WTC11 (cell line): ENCODE data around the gene VEGFC. TPM values are rescaled to one million over a fixed set of nuclear protein-coding genes. Genes with fewer than 3 reads are reported as not detected.

Source experiments
- ATAC-seq: fragments of 200-7000 bp; cut with Tn5 transposase; 2 replicates; pipeline ENCODE4 v1.10.0; 2021; ENCODE audit warnings: mild to moderate bottlenecking, moderate library complexity
- CTCF ChIA-PET: fragments of 300-600 bp; sonication (Branson Sonifier 250); formaldehyde crosslinking; loops from one replicate; lab custom pipeline; 2021; ENCODE audit warnings: antibody characterized with exemption; lab: Charles Lee
- POLR2A ChIA-PET: fragments of 350-600 bp; sonication (Branson Sonifier 250); formaldehyde crosslinking; loops from one replicate; lab custom pipeline; 2021; ENCODE audit warnings: antibody characterized with exemption; lab: Charles Lee
- DNase-seq: peaks from one replicate; pipeline ENCODE4 v3.0.0; 2021; ENCODE audit warnings: low spot score
- H3K27ac Mint-ChIP-seq: 2 replicates; pipeline ENCODE4 v1.8.0; 2021; ENCODE audit warnings: mixed read lengths
- H3K27me3 Mint-ChIP-seq: 2 replicates; pipeline ENCODE4 v1.8.0; 2021; ENCODE audit warnings: low read depth, mild to moderate bottlenecking, moderate library complexity, mixed read lengths
- H3K36me3 Mint-ChIP-seq: 2 replicates; pipeline ENCODE4 v1.8.0; 2021; ENCODE audit warnings: mixed read lengths
- H3K4me1 Mint-ChIP-seq: 2 replicates; pipeline ENCODE4 v1.8.0; 2022; ENCODE audit warnings: mixed read lengths
- H3K4me3 Mint-ChIP-seq: 2 replicates; pipeline ENCODE4 v1.8.0; 2021; ENCODE audit warnings: mild to moderate bottlenecking, moderate library complexity, mixed read lengths
- H3K9me3 Mint-ChIP-seq: 2 replicates; pipeline ENCODE4 v1.8.0; 2021; ENCODE audit warnings: mixed read lengths
- AFF4 ChIP-seq: sonication (generic); formaldehyde crosslinking; IDR thresholded peaks from 2 replicates; pipeline ENCODE4 v1.8.1; 2023; ENCODE audit warnings: mild to moderate bottlenecking, missing genetic modification reagents, borderline replicate concordance
- ATF2 ChIP-seq: sonication (generic); formaldehyde crosslinking; IDR thresholded peaks from 2 replicates; pipeline ENCODE4 v1.8.1; 2022; ENCODE audit warnings: low read depth, missing genetic modification reagents, borderline replicate concordance
- CBFB ChIP-seq: sonication (generic); formaldehyde crosslinking; IDR thresholded peaks from 2 replicates; pipeline ENCODE4 v1.8.1; 2022; ENCODE audit warnings: mild to moderate bottlenecking, low read depth, missing genetic modification reagents
- ELF4 ChIP-seq: sonication (generic); formaldehyde crosslinking; IDR thresholded peaks from 2 replicates; pipeline ENCODE4 v1.8.1; 2022; ENCODE audit warnings: low read depth, mild to moderate bottlenecking, moderate library complexity, missing genetic modification reagents
- FOXJ3 ChIP-seq: sonication (generic); formaldehyde crosslinking; IDR thresholded peaks from 2 replicates; pipeline ENCODE4 v1.9.0; 2021; ENCODE audit warnings: missing genetic modification reagents, mild to moderate bottlenecking, borderline replicate concordance
- FOXP1 ChIP-seq: sonication (generic); formaldehyde crosslinking; IDR thresholded peaks from 2 replicates; pipeline ENCODE4 v1.8.0; 2022; ENCODE audit warnings: missing genetic modification reagents, mild to moderate bottlenecking, moderate library complexity, borderline replicate concordance
- GRHL2 ChIP-seq: fragments of 250-450 bp; sonication (Bioruptor Pico); IDR thresholded peaks from 2 replicates; pipeline ENCODE4 v1.8.0; 2022; ENCODE audit warnings: mild to moderate bottlenecking, moderate library complexity; ENCODE audit not compliant: insufficient replicate concordance, severe bottlenecking
- HMGXB4 ChIP-seq: sonication (generic); formaldehyde crosslinking; IDR thresholded peaks from 2 replicates; pipeline ENCODE4 v1.8.1; 2023; ENCODE audit warnings: mild to moderate bottlenecking, moderate library complexity, missing genetic modification reagents
- IRF2 ChIP-seq: sonication (generic); formaldehyde crosslinking; IDR thresholded peaks from 2 replicates; pipeline ENCODE4 v1.8.0; 2022; ENCODE audit warnings: low read depth, missing genetic modification reagents, borderline replicate concordance
- MXD4 ChIP-seq: fragments of 250-450 bp; sonication (Bioruptor Pico); IDR thresholded peaks from 2 replicates; pipeline ENCODE4 v1.8.0; 2021; ENCODE audit warnings: mild to moderate bottlenecking, moderate library complexity, borderline replicate concordance
- PRDM15 ChIP-seq: sonication (generic); formaldehyde crosslinking; IDR thresholded peaks from 2 replicates; pipeline ENCODE4 v1.8.0; 2022; ENCODE audit warnings: missing genetic modification reagents
- RORB ChIP-seq: fragments of 250-450 bp; sonication (Bioruptor Pico); IDR thresholded peaks from 2 replicates; pipeline ENCODE4 v1.9.0; 2021; ENCODE audit warnings: mild to moderate bottlenecking
- TCF7 ChIP-seq: sonication (generic); formaldehyde crosslinking; IDR thresholded peaks from 2 replicates; pipeline ENCODE4 v1.8.0; 2022; ENCODE audit warnings: mild to moderate bottlenecking, low read depth, missing genetic modification reagents, moderate library complexity
- ZNF281 ChIP-seq: sonication (generic); formaldehyde crosslinking; IDR thresholded peaks from 2 replicates; pipeline ENCODE4 v1.8.0; 2023; ENCODE audit warnings: mild to moderate bottlenecking, missing genetic modification reagents
- ZNF396 ChIP-seq: fragments of 250-450 bp; sonication (Bioruptor Pico); IDR thresholded peaks from 2 replicates; pipeline ENCODE4 v1.8.0; 2021; ENCODE audit warnings: mild to moderate bottlenecking, moderate library complexity, borderline replicate concordance
- ZNF425 ChIP-seq: fragments of 250-450 bp; sonication (Bioruptor Pico); conservative IDR thresholded peaks from 2 replicates; pipeline ENCODE4 v1.9.0; 2021; ENCODE audit warnings: mild to moderate bottlenecking
- ZNF512 ChIP-seq: sonication (generic); formaldehyde crosslinking; IDR thresholded peaks from 2 replicates; pipeline ENCODE4 v1.8.1; 2022; ENCODE audit warnings: missing genetic modification reagents, borderline replicate concordance
- total RNA-seq: library from RNA; stranded (reverse); gene quantifications from 3 replicates; pipeline ENCODE4 v1.2.3, GENCODE V29; 2021

The VEGFC gene
- total RNA-seq, 1 experiment from 2014 or later = 0.61 TPM

GRCh38 chr4:176751061-176751460 is 41.7 kb downstream of the VEGFC start:
- Mint-ChIP-seq H3K9me3 (no peaks in the 10 kb centered on the region), H3K27ac (no peak overlapping the region), H3K36me3 (no peaks in the 10 kb centered on the region), H3K27me3 (no peaks in the 10 kb centered on the region), H3K4me3 (no peak overlapping the region), H3K4me1 (0 out of 2 replicates have a peak, but pooled peaks cover 2% of the 10 kb centered on the region)
- ChIA-PET POLR2A (interaction anchor here (0.5 kb wide), 1 partner anchor 747 kb away, joined by 3 read pairs; no protein-coding TSS in a partner anchor), CTCF (no interaction called here)
- TF ChIP-seq MXD4 (CRISPR knock-in tag) (no peak), ZNF425 (CRISPR knock-in tag) (no peak), ZNF512 (CRISPR knock-in tag) (no peak), GRHL2 (no peak), ZNF396 (CRISPR knock-in tag) (no peak), CBFB (CRISPR knock-in tag) (no peak), IRF2 (CRISPR knock-in tag) (no peak), ELF4 (CRISPR knock-in tag) (no peak), FOXP1 (CRISPR knock-in tag) (no peak), AFF4 (CRISPR knock-in tag) (no peak), PRDM15 (CRISPR knock-in tag) (no peak), HMGXB4 (no peak), RORB (CRISPR knock-in tag) (no peak), FOXJ3 (CRISPR knock-in tag) (no peak), ATF2 (no peak), ZNF281 (no peak), TCF7 (CRISPR knock-in tag) (no peak)
- ATAC-seq (no peak), DNase-seq (no peak)
